ENCODE data around the gene DDX42.

DDX42 gene

DNA sequence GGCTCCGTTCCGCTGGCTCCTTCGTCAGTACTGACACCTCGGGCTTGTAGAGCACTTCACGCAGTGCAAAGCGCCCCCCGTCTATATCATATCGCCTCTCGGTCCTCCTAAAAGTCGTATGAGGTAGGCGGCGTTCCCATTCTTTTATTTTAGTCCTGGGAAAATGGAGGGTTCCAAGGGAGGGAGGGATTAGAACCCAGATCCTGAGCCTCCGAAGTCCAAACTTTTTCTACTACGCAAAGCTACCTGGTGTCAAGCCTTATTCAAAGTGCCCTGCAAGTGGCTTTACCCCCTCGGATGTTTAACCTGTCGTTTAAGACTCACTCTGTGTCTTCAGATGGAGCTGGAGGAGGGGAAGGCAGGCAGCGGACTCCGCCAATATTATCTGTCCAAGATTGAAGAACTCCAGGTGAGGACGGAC lies 53.8 kb downstream of the DDX42 start:
- Histone ChIP-seq H3K27ac (peak overlapping the region; percentile 84 to 91), H3K4me3 (peak overlapping the region; percentile 83)
- TF ChIP-seq CTCF (IDR thresholded peaks at IDR 0.05): no peak
- DNase-seq (ENCODE audit: low spot score): no peak

DNA sequence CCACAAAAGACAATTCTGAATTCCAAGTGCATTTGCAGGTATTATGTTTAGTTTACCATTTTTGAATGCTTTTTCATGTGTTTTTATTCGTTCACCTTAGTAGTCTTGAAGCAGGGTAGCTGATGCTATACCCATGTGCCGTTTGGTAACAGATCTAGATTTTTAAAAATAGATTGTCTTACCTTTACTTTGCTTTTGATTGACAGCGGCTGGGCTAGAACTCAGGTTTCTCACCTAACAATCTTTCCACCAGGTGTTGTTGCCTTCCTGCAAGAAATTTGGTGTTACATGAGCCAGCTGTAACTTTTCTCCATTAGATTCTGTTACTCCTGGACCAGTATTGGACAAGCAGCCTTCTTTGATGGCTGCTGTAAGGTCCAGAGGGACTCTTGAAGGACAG lies 55.0 kb downstream of the DDX42 start:
- H3K4me3 ChIP-seq: peak overlapping the region; percentile 83
- DNase-seq (ENCODE audit: low spot score): no peak
- no peak overlapping the region for H3K27ac ChIP-seq
- TF ChIP-seq CTCF (IDR thresholded peaks at IDR 0.05): no peak

DNA sequence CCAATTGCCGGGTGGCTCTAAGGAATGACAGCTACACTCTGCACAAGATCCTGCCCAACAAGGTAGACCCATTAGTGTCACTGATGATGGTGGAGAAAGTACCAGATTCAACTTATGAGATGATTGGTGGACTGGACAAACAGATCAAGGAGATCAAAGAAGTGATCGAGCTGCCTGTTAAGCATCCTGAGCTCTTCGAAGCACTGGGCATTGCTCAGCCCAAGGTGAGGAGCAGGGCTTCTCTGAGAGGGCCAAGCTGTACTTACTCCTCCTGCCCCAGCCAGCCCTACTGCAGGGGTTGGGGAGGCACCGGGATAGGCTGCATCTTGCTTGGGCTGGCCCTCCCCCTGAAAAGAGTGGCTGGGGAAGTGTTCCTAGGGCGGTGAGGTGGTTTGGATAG lies 56.3 kb downstream of the DDX42 start:
- no peak for TF ChIP-seq CTCF (IDR thresholded peaks at IDR 0.05)
- no peak for DNase-seq (ENCODE audit: low spot score)
- H3K27ac ChIP-seq: peak overlapping the region in 1 of 2 donors; percentile 17
- H3K4me3 ChIP-seq: no peak overlapping the region

- no peak for DNase-seq (ENCODE audit: low spot score)
- TF ChIP-seq CTCF (IDR thresholded peaks at IDR 0.05): no peak
- Histone ChIP-seq H3K4me3 (no peak overlapping the region), H3K27ac (no peak overlapping the region)
Measured at GRCh38 chr17:63830904-63831491, 57.0 kb downstream of the DDX42 start.

DNA sequence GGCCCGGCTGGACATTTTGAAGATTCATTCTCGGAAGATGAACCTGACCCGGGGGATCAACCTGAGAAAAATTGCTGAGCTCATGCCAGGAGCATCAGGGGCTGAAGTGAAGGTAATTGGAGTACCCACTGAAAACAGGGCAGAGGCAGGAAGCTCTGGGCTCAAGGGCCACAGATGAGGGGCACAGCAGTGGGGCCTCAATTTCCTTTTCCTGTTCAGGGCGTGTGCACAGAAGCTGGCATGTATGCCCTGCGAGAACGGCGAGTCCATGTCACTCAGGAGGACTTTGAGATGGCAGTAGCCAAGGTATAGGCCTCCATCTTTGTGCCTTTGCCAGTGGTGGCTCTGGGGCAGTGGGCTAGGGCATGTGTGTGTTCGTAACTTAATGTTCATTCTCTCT lies 57.5 kb downstream of the DDX42 start:
- Histone ChIP-seq H3K27ac (no peak overlapping the region), H3K4me3 (no peak overlapping the region)
- DNase-seq (ENCODE audit: low spot score): no peak
- no peak for TF ChIP-seq CTCF (IDR thresholded peaks at IDR 0.05)

DNA sequence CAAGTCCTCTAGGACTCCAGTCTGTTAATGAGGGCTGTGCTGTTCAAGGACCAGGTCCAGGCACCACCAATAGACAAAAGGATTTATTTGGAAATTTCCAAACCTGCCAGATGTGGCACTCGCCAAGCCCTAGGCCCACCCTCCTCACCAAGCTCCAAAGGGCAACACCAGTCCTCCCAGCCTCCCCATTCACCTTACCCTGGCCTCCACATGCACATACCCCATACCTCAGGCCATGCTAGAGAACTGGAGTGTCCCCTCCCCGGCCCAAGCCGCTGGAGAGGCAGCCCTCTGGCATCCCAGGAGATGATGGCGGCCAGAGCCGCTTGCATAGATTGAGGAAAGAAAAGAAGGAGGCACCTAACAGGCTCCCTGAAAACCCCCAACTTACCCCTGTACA lies 58.0 kb downstream of the DDX42 start:
- TF ChIP-seq CTCF (IDR thresholded peaks at IDR 0.05): no peak
- Histone ChIP-seq H3K27ac (no peak overlapping the region), H3K4me3 (no peak overlapping the region)
- peak; percentile 62 for DNase-seq (ENCODE audit: low spot score)

DNA sequence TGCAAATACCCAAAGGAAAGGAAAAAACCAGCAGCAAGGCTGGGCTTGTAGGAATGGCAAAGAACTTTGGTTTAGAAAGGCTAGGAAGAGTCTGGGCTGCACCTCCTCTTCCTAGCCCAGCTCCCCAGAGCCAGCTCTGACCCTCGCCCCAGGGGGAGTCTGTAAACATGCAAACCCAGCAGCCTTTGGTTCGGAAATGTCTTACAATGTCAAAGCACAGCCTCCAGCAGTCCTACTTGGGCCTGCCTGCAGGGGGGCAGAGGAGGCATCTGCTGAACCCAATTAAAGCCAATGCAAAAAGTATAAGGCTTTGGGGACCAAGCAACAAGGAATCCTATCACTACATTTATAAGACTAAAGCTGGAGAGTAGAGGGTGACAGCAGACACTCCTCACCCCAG lies 58.5 kb downstream of the DDX42 start:
- DNase-seq (ENCODE audit: low spot score): peak; percentile 31
- Histone ChIP-seq H3K4me3 (no peak overlapping the region), H3K27ac (no peak overlapping the region)
- no peak for TF ChIP-seq CTCF (IDR thresholded peaks at IDR 0.05)

Data from coronary artery (tissue), 2 donors.